ENCODE data around the gene PTPRD.

The PTPRD gene

GRCh38 chr9:10173561-10173960 is 439.2 kb downstream of the PTPRD start:
- DNase-seq (ENCODE audit: low read depth): no peak

- DNase-seq (ENCODE audit: low read depth): no peak
Measured at GRCh38 chr9:10172476-10172875, 440.3 kb downstream of the PTPRD start.

- no peak for DNase-seq (ENCODE audit: low read depth)
Measured at GRCh38 chr9:10168241-10168640, 444.6 kb downstream of the PTPRD start.

- no peak for DNase-seq (ENCODE audit: low read depth)
Measured at GRCh38 chr9:10148796-10149195, 464.0 kb downstream of the PTPRD start.

- no peak for DNase-seq (ENCODE audit: low read depth)
Measured at GRCh38 chr9:10146517-10147331, 466.1 kb downstream of the PTPRD start.

- no peak for DNase-seq (ENCODE audit: low read depth)
Measured at GRCh38 chr9:10144355-10144754, 468.4 kb downstream of the PTPRD start.

- no peak for DNase-seq (ENCODE audit: low read depth)
Measured at GRCh38 chr9:10135553-10135952, 477.2 kb downstream of the PTPRD start.

GRCh38 chr9:10134266-10134665 is 478.5 kb downstream of the PTPRD start:
- no peak for DNase-seq (ENCODE audit: low read depth)

- DNase-seq (ENCODE audit: low read depth): no peak
Measured at GRCh38 chr9:10130061-10130675, 482.6 kb downstream of the PTPRD start.

GRCh38 chr9:10127867-10128266 is 484.9 kb downstream of the PTPRD start:
- no peak for DNase-seq (ENCODE audit: low read depth)

- DNase-seq (ENCODE audit: low read depth): no peak
Measured at GRCh38 chr9:10112798-10113197, 500.0 kb downstream of the PTPRD start.

GRCh38 chr9:10112070-10112469 is 500.7 kb downstream of the PTPRD start:
- DNase-seq (ENCODE audit: low read depth): no peak

- no peak for DNase-seq (ENCODE audit: low read depth)
Measured at GRCh38 chr9:10108815-10109214, 504.0 kb downstream of the PTPRD start.

- no peak for DNase-seq (ENCODE audit: low read depth)
Measured at GRCh38 chr9:10104774-10105173, 508.0 kb downstream of the PTPRD start.

GRCh38 chr9:10095208-10095607 is 517.6 kb downstream of the PTPRD start:
- DNase-seq (ENCODE audit: low read depth): no peak

- no peak for DNase-seq (ENCODE audit: low read depth)
Measured at GRCh38 chr9:10094563-10094962, 518.2 kb downstream of the PTPRD start.

GRCh38 chr9:10080012-10080411 is 532.8 kb downstream of the PTPRD start:
- no peak for DNase-seq (ENCODE audit: low read depth)

GRCh38 chr9:10079284-10079964 is 533.4 kb downstream of the PTPRD start:
- no peak for DNase-seq (ENCODE audit: low read depth)

GRCh38 chr9:10071579-10071978 is 541.2 kb downstream of the PTPRD start:
- DNase-seq (ENCODE audit: low read depth): no peak

- no peak for DNase-seq (ENCODE audit: low read depth)
Measured at GRCh38 chr9:10062629-10063395, 550.0 kb downstream of the PTPRD start.

- DNase-seq (ENCODE audit: low read depth): no peak
Measured at GRCh38 chr9:10059044-10059443, 553.8 kb downstream of the PTPRD start.

- no peak for DNase-seq (ENCODE audit: low read depth)
Measured at GRCh38 chr9:10055886-10056395, 556.9 kb downstream of the PTPRD start.
